ENCODE measurements around the gene CYB561. TPM values are rescaled to one million over a fixed set of nuclear protein-coding genes. Genes with fewer than 3 reads are reported as not detected.

The CYB561 gene
- total RNA-seq, 3 donors from 2014 or later, result 6.4 to 9.9 (median 8.8) TPM

- Mint-ChIP-seq H3K27me3 (ENCODE audit: low read depth) (no peaks in the 10 kb centered on the region), H3K4me1 (ENCODE audit: low read depth) (peaks cover 47% of the 10 kb centered on the region), H3K4me3 (no peak overlapping the region), H3K9me3 (no peaks in the 10 kb centered on the region), H3K36me3 (ENCODE audit: insufficient read depth) (peaks cover 2% of the 10 kb centered on the region)
- no peak for DNase-seq
- ATAC-seq, result no peak
These were observed 8.6 kb downstream of the CYB561 start for GRCh38 chr17:63437287-63438091.

- peaks cover 2% of the 10 kb centered on the region for H3K36me3 Mint-ChIP-seq (ENCODE audit: insufficient read depth)
- ATAC-seq (no peak), DNase-seq (no peak)
- peaks cover 45% of the 10 kb centered on the region for H3K4me1 Mint-ChIP-seq (ENCODE audit: low read depth)
- no peak overlapping the region for H3K4me3 Mint-ChIP-seq
- H3K9me3 Mint-ChIP-seq, result no peaks in the 10 kb centered on the region
- H3K27me3 Mint-ChIP-seq (ENCODE audit: low read depth), result no peaks in the 10 kb centered on the region
These were observed 9.5 kb downstream of the CYB561 start for GRCh38 chr17:63436523-63437110.

- Mint-ChIP-seq H3K27me3 (ENCODE audit: low read depth) (no peaks in the 10 kb centered on the region), H3K9me3 (no peaks in the 10 kb centered on the region), H3K36me3 (ENCODE audit: insufficient read depth) (peaks cover 2% of the 10 kb centered on the region), H3K4me3 (no peak overlapping the region), H3K4me1 (ENCODE audit: low read depth) (peaks cover 42% of the 10 kb centered on the region)
- DNase-seq (no peak), ATAC-seq (no peak)
These were observed 10.2 kb downstream of the CYB561 start for GRCh38 chr17:63435681-63436522.

GRCh38 chr17:63434951-63435571 is 11.0 kb downstream of the CYB561 start:
- Mint-ChIP-seq H3K4me1 (ENCODE audit: low read depth) (peaks cover 34% of the 10 kb centered on the region), H3K27me3 (ENCODE audit: low read depth) (no peaks in the 10 kb centered on the region), H3K36me3 (ENCODE audit: insufficient read depth) (peaks cover 2% of the 10 kb centered on the region), H3K9me3 (no peaks in the 10 kb centered on the region), H3K4me3 (peak overlapping the region; percentile 21)
- no peak for DNase-seq
- peak; percentile 44 to 64 for ATAC-seq

- no peak overlapping the region for H3K4me3 Mint-ChIP-seq
- ATAC-seq, result no peak
These were observed 12.1 kb downstream of the CYB561 start for GRCh38 chr17:63433746-63434591.

GRCh38 chr17:63431939-63432804 is 13.9 kb downstream of the CYB561 start:
- Mint-ChIP-seq H3K27me3 (ENCODE audit: low read depth) (no peaks in the 10 kb centered on the region), H3K9me3 (no peaks in the 10 kb centered on the region), H3K4me3 (no peak overlapping the region), H3K36me3 (ENCODE audit: insufficient read depth) (peaks cover 2% of the 10 kb centered on the region), H3K4me1 (ENCODE audit: low read depth) (peaks cover 41% of the 10 kb centered on the region)
- no peak for DNase-seq
- ATAC-seq, result no peak

More at GRCh38 chr17:63433746-63434591, 12.1 kb downstream of the CYB561 start:
- Mint-ChIP-seq H3K36me3 (ENCODE audit: insufficient read depth) (peaks cover 2% of the 10 kb centered on the region), H3K4me1 (ENCODE audit: low read depth) (peaks cover 28% of the 10 kb centered on the region), H3K9me3 (no peaks in the 10 kb centered on the region), H3K27me3 (ENCODE audit: low read depth) (no peaks in the 10 kb centered on the region)
- no peak for DNase-seq

- Mint-ChIP-seq H3K27me3 (ENCODE audit: low read depth) (no peaks in the 10 kb centered on the region), H3K4me1 (ENCODE audit: low read depth) (peaks cover 45% of the 10 kb centered on the region), H3K9me3 (no peaks in the 10 kb centered on the region), H3K36me3 (ENCODE audit: insufficient read depth) (peaks cover 2% of the 10 kb centered on the region), H3K4me3 (no peak overlapping the region)
- ATAC-seq, result no peak
- DNase-seq, result no peak
These were observed 14.5 kb downstream of the CYB561 start for GRCh38 chr17:63431618-63431938.

GRCh38 chr17:63430223-63430622 is 15.9 kb downstream of the CYB561 start:
- no peak for ATAC-seq
- peaks cover 50% of the 10 kb centered on the region for H3K4me1 Mint-ChIP-seq (ENCODE audit: low read depth)
- H3K9me3 Mint-ChIP-seq, result no peaks in the 10 kb centered on the region
- no peak overlapping the region for H3K4me3 Mint-ChIP-seq
- no peak for DNase-seq
- H3K27me3 Mint-ChIP-seq (ENCODE audit: low read depth), result no peaks in the 10 kb centered on the region
- peaks cover 2% of the 10 kb centered on the region for H3K36me3 Mint-ChIP-seq (ENCODE audit: insufficient read depth)

- ATAC-seq, result no peak
- H3K9me3 Mint-ChIP-seq, result no peaks in the 10 kb centered on the region
- peaks cover 46% of the 10 kb centered on the region for H3K4me1 Mint-ChIP-seq (ENCODE audit: low read depth)
- DNase-seq, result no peak
- H3K27me3 Mint-ChIP-seq (ENCODE audit: low read depth), result no peaks in the 10 kb centered on the region
- H3K36me3 Mint-ChIP-seq (ENCODE audit: insufficient read depth), result peaks cover 2% of the 10 kb centered on the region
- no peak overlapping the region for H3K4me3 Mint-ChIP-seq
These were observed 16.3 kb downstream of the CYB561 start for GRCh38 chr17:63429766-63430165.

- ATAC-seq, result no peak
- H3K4me1 Mint-ChIP-seq (ENCODE audit: low read depth), result peaks cover 36% of the 10 kb centered on the region
- H3K36me3 Mint-ChIP-seq (ENCODE audit: insufficient read depth), result no peaks in the 10 kb centered on the region
- no peak for DNase-seq
- H3K4me3 Mint-ChIP-seq, result no peak overlapping the region
- H3K9me3 Mint-ChIP-seq, result no peaks in the 10 kb centered on the region
- H3K27me3 Mint-ChIP-seq (ENCODE audit: low read depth), result no peaks in the 10 kb centered on the region
These were observed 19.2 kb downstream of the CYB561 start for GRCh38 chr17:63426917-63427308.

- Mint-ChIP-seq H3K27me3 (ENCODE audit: low read depth) (no peaks in the 10 kb centered on the region), H3K4me1 (ENCODE audit: low read depth) (peaks cover 36% of the 10 kb centered on the region)
- no peak for ATAC-seq
These were observed 19.8 kb downstream of the CYB561 start for GRCh38 chr17:63426041-63426916.

GRCh38 chr17:63425483-63425882 is 20.6 kb downstream of the CYB561 start:
- H3K4me1 Mint-ChIP-seq (ENCODE audit: low read depth), result peaks cover 37% of the 10 kb centered on the region
- H3K9me3 Mint-ChIP-seq, result no peaks in the 10 kb centered on the region
- ATAC-seq, result peak; percentile 80 to 88
- H3K4me3 Mint-ChIP-seq, result no peak overlapping the region
- H3K27me3 Mint-ChIP-seq (ENCODE audit: low read depth), result no peaks in the 10 kb centered on the region
- DNase-seq, result peak; percentile 68
- peaks cover 2% of the 10 kb centered on the region for H3K36me3 Mint-ChIP-seq (ENCODE audit: insufficient read depth)

More at GRCh38 chr17:63426041-63426916, 19.8 kb downstream of the CYB561 start:
- Mint-ChIP-seq H3K4me3 (no peak overlapping the region), H3K9me3 (no peaks in the 10 kb centered on the region), H3K36me3 (ENCODE audit: insufficient read depth) (peaks cover under 1% of the 10 kb centered on the region)
- no peak for DNase-seq
